H9 (cell line): ENCODE results near the gene NAA60. TPM values are rescaled to one million over a fixed set of nuclear protein-coding genes. Genes with fewer than 3 reads are reported as not detected.

Experiments used
- DNase-seq: peaks from one replicate; pipeline ENCODE4 v3.0.0-alpha.2; 2017
- H2AFZ ChIP-seq: one replicate; pipeline ENCODE4 v1.6.1; 2013; ENCODE audit warnings: mild to moderate bottlenecking, low read length, control low read depth, moderate library complexity
- H2AK5ac ChIP-seq: 2 replicates; pipeline ENCODE4 v1.6.1; 2013; ENCODE audit warnings: low read length, control low read depth, mixed read lengths; ENCODE audit not compliant: insufficient read length
- H2BK120ac ChIP-seq: one replicate; pipeline ENCODE4 v1.6.1; 2013; ENCODE audit warnings: low read depth, mild to moderate bottlenecking, low read length, control low read depth, inconsistent platforms; ENCODE audit not compliant: poor library complexity, severe bottlenecking
- H2BK12ac ChIP-seq: 2 replicates; pipeline ENCODE4 v1.6.1; 2013; ENCODE audit warnings: low read length, control low read depth, mixed read lengths, low read depth; ENCODE audit not compliant: insufficient read length
- H2BK15ac ChIP-seq: 2 replicates; pipeline ENCODE4 v1.6.1; 2013; ENCODE audit warnings: low read depth, low read length, control low read depth
- H2BK20ac ChIP-seq: one replicate; pipeline ENCODE4 v1.6.1; 2013; ENCODE audit warnings: low read depth, mild to moderate bottlenecking, low read length, control low read depth, inconsistent platforms; ENCODE audit not compliant: poor library complexity, severe bottlenecking
- H2BK5ac ChIP-seq: 2 replicates; pipeline ENCODE4 v1.6.1; 2013; ENCODE audit warnings: low read length, control low read depth, mixed read lengths; ENCODE audit not compliant: insufficient read length
- H3K14ac ChIP-seq: 2 replicates; pipeline ENCODE4 v1.6.1; 2013; ENCODE audit warnings: low read length, control low read depth; ENCODE audit not compliant: insufficient read depth
- H3K18ac ChIP-seq: 2 replicates; pipeline ENCODE4 v1.6.1; 2013; ENCODE audit warnings: low read depth, mild to moderate bottlenecking, mixed read lengths, low read length, control low read depth; ENCODE audit not compliant: insufficient read length
- H3K23ac ChIP-seq: 2 replicates; pipeline ENCODE4 v1.6.1; 2013; ENCODE audit warnings: low read length, control low read depth, mixed read lengths, low read depth; ENCODE audit not compliant: insufficient read length
- H3K23me2 ChIP-seq: 2 replicates; pipeline ENCODE4 v1.6.1; 2013; ENCODE audit warnings: low read depth, mild to moderate bottlenecking, mixed read lengths, low read length, control low read depth; ENCODE audit not compliant: insufficient read length, poor library complexity, severe bottlenecking
- H3K27ac ChIP-seq: 2 replicates; pipeline ENCODE4 v1.5.1; 2013; ENCODE audit warnings: low read length, control low read depth, mixed read lengths, low read depth; ENCODE audit not compliant: insufficient read length
- H3K27me3 ChIP-seq: 2 replicates; pipeline ENCODE4 v1.6.1; 2013; ENCODE audit warnings: low read length, control low read depth, inconsistent platforms; ENCODE audit not compliant: insufficient read depth
- H3K4ac ChIP-seq: 2 replicates; pipeline ENCODE4 v1.6.1; 2013; ENCODE audit warnings: low read depth, mild to moderate bottlenecking, control low read depth, inconsistent platforms, low read length, moderate library complexity
- H3K4me1 ChIP-seq: 2 replicates; pipeline ENCODE4 v1.6.1; 2013; ENCODE audit warnings: low read length, control low read depth, inconsistent platforms; ENCODE audit not compliant: insufficient read depth
- H3K4me2 ChIP-seq: 2 replicates; pipeline ENCODE4 v1.6.1; 2013; ENCODE audit warnings: low read length, control low read depth, mixed read lengths; ENCODE audit not compliant: insufficient read length, insufficient read depth
- H3K56ac ChIP-seq: 2 replicates; pipeline ENCODE4 v1.6.1; 2013; ENCODE audit warnings: low read depth, mild to moderate bottlenecking, mixed read lengths, low read length, control low read depth; ENCODE audit not compliant: insufficient read length
- H3K79me1 ChIP-seq: 2 replicates; pipeline ENCODE4 v1.6.1; 2013; ENCODE audit warnings: low read depth, mild to moderate bottlenecking, moderate library complexity, low read length, control low read depth, inconsistent platforms; ENCODE audit not compliant: insufficient read depth, poor library complexity, severe bottlenecking
- H3K79me2 ChIP-seq: 2 replicates; pipeline ENCODE4 v1.6.1; 2013; ENCODE audit warnings: low read length, control low read depth, inconsistent platforms; ENCODE audit not compliant: insufficient read depth
- H3K9ac ChIP-seq: 2 replicates; pipeline ENCODE4 v1.6.1; 2013; ENCODE audit warnings: low read length, control low read depth, mixed read lengths; ENCODE audit not compliant: insufficient read length; ENCODE audit errors: extremely low read depth
- H3K9me3 ChIP-seq: one replicate; pipeline ENCODE4 v1.6.1; 2013; ENCODE audit warnings: low read depth, low read length, inconsistent platforms; ENCODE audit not compliant: control insufficient read depth
- H3T11ph ChIP-seq: one replicate; pipeline ENCODE4 v1.6.1; 2013; ENCODE audit warnings: mild to moderate bottlenecking, low read length, control low read depth, inconsistent platforms
- H4K20me1 ChIP-seq: one replicate; pipeline ENCODE4 v1.6.1; 2013; ENCODE audit not compliant: control insufficient read depth, insufficient read length, insufficient read depth
- H4K5ac ChIP-seq: 2 replicates; pipeline ENCODE4 v1.6.1; 2013; ENCODE audit warnings: low read depth, mild to moderate bottlenecking, mixed read lengths, low read length, control low read depth; ENCODE audit not compliant: insufficient read length
- H4K8ac ChIP-seq: replicated peaks from 2 replicates; pipeline ENCODE4 v1.6.1; 2013; ENCODE audit warnings: low read length, control low read depth, mixed read lengths, low read depth; ENCODE audit not compliant: insufficient read length
- H4K91ac ChIP-seq: 2 replicates; pipeline ENCODE4 v1.6.1; 2013; ENCODE audit warnings: low read depth, mild to moderate bottlenecking, moderate library complexity, mixed read lengths, low read length, control low read depth; ENCODE audit not compliant: insufficient read length
- H3K27ac Mint-ChIP-seq, 3 experiments: 2 replicates in 2 of 3; 3 replicates in 1 of 3; pipeline ENCODE4 v1.8.0; 2020 to 2021; ENCODE audit warnings: mixed read lengths in 3 of 3, mild to moderate bottlenecking in 1 of 3, moderate library complexity in 1 of 3
- H3K27me3 Mint-ChIP-seq: 2 replicates; pipeline ENCODE4 v1.8.0; 2021; ENCODE audit warnings: low read depth, mild to moderate bottlenecking, moderate library complexity, mixed read lengths
- H3K36me3 Mint-ChIP-seq, 3 experiments: 2 replicates in 2 of 3; 3 replicates in 1 of 3; pipeline ENCODE4 v1.8.0; 2020 to 2021; ENCODE audit warnings: low read depth in 3 of 3, mixed read lengths in 3 of 3; ENCODE audit not compliant: insufficient read depth in 1 of 3
- H3K4me1 Mint-ChIP-seq, 2 experiments: 2 replicates each; pipeline ENCODE4 v1.8.0; 2020; ENCODE audit warnings: mixed read lengths in 2 of 2
- H3K4me3 Mint-ChIP-seq, 2 experiments: 2 replicates in 1 of 2; 3 replicates in 1 of 2; pipeline ENCODE4 v1.8.0; 2020 to 2021; ENCODE audit warnings: mild to moderate bottlenecking in 2 of 2, mixed read lengths in 2 of 2, moderate library complexity in 1 of 2
- H3K9me3 Mint-ChIP-seq, 2 experiments: 2 replicates in 1 of 2; 3 replicates in 1 of 2; pipeline ENCODE4 v1.8.0; 2020; ENCODE audit warnings: mild to moderate bottlenecking in 2 of 2, mixed read lengths in 2 of 2, moderate library complexity in 1 of 2
- WGBS: extraction: QIAGEN DNeasy Blood & Tissue Kit; methylation state at CpG from one replicate; pipeline ENCODE4 v1.1.7; 2013; ENCODE audit warnings: missing lambda C conversion rate, low lambda C conversion rate, mixed read lengths; ENCODE audit not compliant: insufficient read length; ENCODE audit errors: extremely low coverage; 5-methylcytosine and 5-hydroxymethylcytosine counted together
- total RNA-seq: library from RNA; stranded (reverse); gene quantifications from 2 replicates; pipeline ENCODE4 v1.2.1, GENCODE V29; 2021
- TF ChIP-seq, protein P1 (sequence below): fragments of 200-600 bp; sonication (generic); conservative IDR thresholded peaks from 3 replicates; pipeline ENCODE4 v1.8.0; 2021; ENCODE audit warnings: antibody characterized with exemption, mild to moderate bottlenecking

NAA60 gene
- total RNA-seq, 1 experiment from 2014 or later: 49.3 TPM

GRCh38 chr16:3492356-3492755 is 48.9 kb downstream of the NAA60 start:
- H3K9me3 Mint-ChIP-seq: no peaks in the 10 kb centered on the region
- no peak overlapping the region for H2BK12ac ChIP-seq
- no peak for DNase-seq

More at GRCh38 chr16:3492356-3492755, 48.9 kb downstream of the NAA60 start:
- H2BK5ac ChIP-seq: no peak overlapping the region
- no peaks in the 10 kb centered on the region for H4K20me1 ChIP-seq
- H3K9ac ChIP-seq: no peak overlapping the region
- no peaks in the 10 kb centered on the region for H3K4me1 ChIP-seq
- no peak overlapping the region for H4K8ac ChIP-seq
- H3K27me3 ChIP-seq: no peaks in the 10 kb centered on the region
- H4K5ac ChIP-seq: no peak overlapping the region
- no peak overlapping the region for H3K4me3 Mint-ChIP-seq
- no peak overlapping the region for H2AFZ ChIP-seq
- TF ChIP-seq, protein P1, sequence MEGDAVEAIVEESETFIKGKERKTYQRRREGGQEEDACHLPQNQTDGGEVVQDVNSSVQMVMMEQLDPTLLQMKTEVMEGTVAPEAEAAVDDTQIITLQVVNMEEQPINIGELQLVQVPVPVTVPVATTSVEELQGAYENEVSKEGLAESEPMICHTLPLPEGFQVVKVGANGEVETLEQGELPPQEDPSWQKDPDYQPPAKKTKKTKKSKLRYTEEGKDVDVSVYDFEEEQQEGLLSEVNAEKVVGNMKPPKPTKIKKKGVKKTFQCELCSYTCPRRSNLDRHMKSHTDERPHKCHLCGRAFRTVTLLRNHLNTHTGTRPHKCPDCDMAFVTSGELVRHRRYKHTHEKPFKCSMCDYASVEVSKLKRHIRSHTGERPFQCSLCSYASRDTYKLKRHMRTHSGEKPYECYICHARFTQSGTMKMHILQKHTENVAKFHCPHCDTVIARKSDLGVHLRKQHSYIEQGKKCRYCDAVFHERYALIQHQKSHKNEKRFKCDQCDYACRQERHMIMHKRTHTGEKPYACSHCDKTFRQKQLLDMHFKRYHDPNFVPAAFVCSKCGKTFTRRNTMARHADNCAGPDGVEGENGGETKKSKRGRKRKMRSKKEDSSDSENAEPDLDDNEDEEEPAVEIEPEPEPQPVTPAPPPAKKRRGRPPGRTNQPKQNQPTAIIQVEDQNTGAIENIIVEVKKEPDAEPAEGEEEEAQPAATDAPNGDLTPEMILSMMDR: no peak
- H3K4ac ChIP-seq: no peak overlapping the region
- H3K14ac ChIP-seq: no peak overlapping the region
- no peaks in the 10 kb centered on the region for H3K23me2 ChIP-seq
- no peak overlapping the region for H3K27ac ChIP-seq
- H3K79me1 ChIP-seq: no peaks in the 10 kb centered on the region
- WGBS: no CpG with 5 or more reads among the region's 10 CpGs
- H3K18ac ChIP-seq: no peak overlapping the region
- H2AK5ac ChIP-seq: no peak overlapping the region
- no peak overlapping the region for H4K91ac ChIP-seq
- no peak overlapping the region for H3T11ph ChIP-seq
- H3K23ac ChIP-seq: no peak overlapping the region
- H3K9me3 ChIP-seq: no peaks in the 10 kb centered on the region
- no peaks in the 10 kb centered on the region for H3K79me2 ChIP-seq
- H2BK120ac ChIP-seq: no peak overlapping the region
- H2BK15ac ChIP-seq: no peak overlapping the region
- no peak overlapping the region for H3K4me2 ChIP-seq
- H3K27ac Mint-ChIP-seq: no peak overlapping the region
- H3K56ac ChIP-seq: no peak overlapping the region
- no peaks in the 10 kb centered on the region; the same call in 1 of the 2 replicates for H3K27me3 Mint-ChIP-seq
- H3K4me1 Mint-ChIP-seq: peaks cover 0 to 2% of the 10 kb centered on the region in 2 experiments; a peak in 1 of 4 replicates
- H3K36me3 Mint-ChIP-seq: peaks cover 0 to 3% (median 0%) of the 10 kb centered on the region in 3 experiments; a peak in 1 of 7 replicates
- no peak overlapping the region for H2BK20ac ChIP-seq
